Adrenal gland (tissue), 12 donors: Measurements from ENCODE around the gene DNM2. TPM values are rescaled to one million over a fixed set of nuclear protein-coding genes. Genes with fewer than 3 reads are reported as not detected.

Experiments
- DNase-seq, 7 donors: peaks; one replicate each; pipeline ENCODE4 v3.0.0-alpha.2; 2019 to 2020
- H3K27ac ChIP-seq, 5 donors: fragments of 200-600 bp; sonication (generic) in 4 of 5; 1 replicate in 3 of 5; 2 replicates in 2 of 5; pipeline versions ENCODE4 v1.5.1 to v1.8.0; 2016 to 2020; ENCODE audit warnings: mild to moderate bottlenecking in 1 of 5
- H3K27me3 ChIP-seq: fragments of 200-600 bp; 2 replicates; pipeline ENCODE4 v1.8.0; 2021
- H3K36me3 ChIP-seq, 2 donors: fragments of 200-600 bp; replicated peaks in 1 of 2; 1 replicate in 1 of 2; 2 replicates in 1 of 2; pipeline versions ENCODE4 v1.5.1 to v1.8.0; 2018 to 2022
- H3K4me1 ChIP-seq, 2 donors: fragments of 200-600 bp; replicated peaks in 1 of 2; 1 replicate in 1 of 2; 2 replicates in 1 of 2; pipeline versions ENCODE4 v1.5.1 to v1.8.0; 2018 to 2021
- H3K4me3 ChIP-seq, 4 donors: fragments of 200-600 bp; sonication (generic) in 3 of 4; one replicate each; pipeline ENCODE4 v1.5.1; 2016 to 2018
- H3K9me3 ChIP-seq, 3 donors: fragments of 200-600 bp; sonication (generic) in 1 of 3; replicated peaks in 1 of 3; 1 replicate in 2 of 3; 2 replicates in 1 of 3; pipeline versions ENCODE4 v1.5.1 to v1.8.0; 2016 to 2021
- CTCF ChIP-seq, 6 experiments: fragments of 450-650 bp in 4 of 6; fragments of 200-600 bp in 2 of 6; sonication (generic) in 1 of 6; IDR thresholded peaks; 1 replicate in 5 of 6; 2 replicates in 1 of 6; pipeline versions ENCODE4 v1.5.1 to v1.8.0; 2016 to 2021; ENCODE audit warnings: antibody characterized with exemption in 6 of 6, mild to moderate bottlenecking in 2 of 6, moderate library complexity in 1 of 6
- POLR2A ChIP-seq, 2 donors: fragments of 450-650 bp; IDR thresholded peaks; one replicate each; pipeline ENCODE4 v1.6.1; 2017; ENCODE audit warnings: antibody characterized with exemption in 2 of 2, mild to moderate bottlenecking in 2 of 2, moderate library complexity in 1 of 2
- WGBS, 4 donors: extraction: QIAGEN DNeasy Blood & Tissue Kit in 2 of 4; methylation state at CpG; one replicate each; pipeline versions ENCODE4 v1.1.5 to v1.1.7; 2013 to 2017; 5-methylcytosine and 5-hydroxymethylcytosine counted together
- intact Hi-C, 2 donors: fragments of 100-400 bp; cut with DNase I; formaldehyde crosslinking; loops; one replicate each; pipeline versions ENCODE4 v1.14.1 to v1.15.0; 2022 to 2023
- polyA plus RNA-seq, 3 donors: library from polyadenylated mRNA; stranded (reverse); fragments of 200-250 nt in 2 of 3; fragments of 350-450 nt in 1 of 3; fragmentation: Illumina TruSeq in 1 of 3; extraction: RNeasy Lipid Tissue Mini Kit (QIAGEN cat#74804) in 1 of 3; gene quantifications; one replicate each; pipeline ENCODE4 v1.2.3, GENCODE V29; 2013 to 2014
- total RNA-seq, 9 donors: library from RNA; depleted of rRNA in 4 of 9; stranded (reverse); fragments of >200 nt in 4 of 9; fragments of 120-200 nt in 1 of 9; fragmentation: NEBNext Ultra II Directional in 1 of 9; extraction: Animal tissue kit (Norgen Biotek cat#: 25700) in 1 of 9; gene quantifications; one replicate each; pipeline versions ENCODE4 v1.1.0 to v1.2.4, GENCODE V29; 2013 to 2023
- donor health status: healthy with polysubstance abuse.
- donor health status: Bipolar disorder and iron deficiency.
- donor health status: DM: yes; HTN: yes; CAD: no.
- donor health status: DM: no; HTN: no; CAD: no.
- donor health status: DM: no; HTN: no; CAD: no.
- donor health status: DM: yes; HTN: yes; CAD: no.

Gene DNM2
- total and polyA plus RNA-seq, 12 donors, result 73.3 to 196 (median 153) TPM

- H3K36me3 ChIP-seq, result no peaks in the 10 kb centered on the region
- intact Hi-C loops, result no loop called here
- WGBS, 4 donors, result 81 to 94% (median 86%) methylated on average over 14 of the region's 14 CpGs
- TF ChIP-seq POLR2A (IDR thresholded peaks at IDR 0.05) (no peak), CTCF (IDR thresholded peaks at IDR 0.05) (no peak)
- H3K4me1 ChIP-seq, result peaks cover 21 to 45% of the 10 kb centered on the region in 2 donors
- no peaks in the 10 kb centered on the region for H3K27me3 ChIP-seq
- H3K9me3 ChIP-seq, result no peaks in the 10 kb centered on the region
- peak overlapping the region in 3 of 5 donors; percentile 46 to 78 (median 65) for H3K27ac ChIP-seq
- no peak overlapping the region for H3K4me3 ChIP-seq
- peak in 1 of 7 donors; percentile 45 for DNase-seq
These were observed 11.5 kb downstream of the DNM2 start for GRCh38 chr19:10729411-10729810.

GRCh38 chr19:10730932-10731331 lies 13.1 kb downstream of the DNM2 start:
- intact Hi-C loops, result no loop called here
- TF ChIP-seq POLR2A (IDR thresholded peaks at IDR 0.05) (no peak), CTCF (IDR thresholded peaks at IDR 0.05) (no peak)
- Histone ChIP-seq H3K4me3 (no peak overlapping the region), H3K27ac (peak overlapping the region in 4 of 5 donors; percentile 16 to 78 (median 46)), H3K36me3 (no peaks in the 10 kb centered on the region), H3K4me1 (peaks cover 21 to 52% of the 10 kb centered on the region in 2 donors), H3K27me3 (no peaks in the 10 kb centered on the region), H3K9me3 (no peaks in the 10 kb centered on the region)
- no peak for DNase-seq
- 66 to 83% (median 78%) methylated on average over 3 to 12 of the region's 12 CpGs for WGBS, 4 donors

GRCh38 chr19:10735741-10736140 lies 17.9 kb downstream of the DNM2 start:
- intact Hi-C loops, result no loop called here
- Histone ChIP-seq H3K4me1 (peaks cover 4 to 33% of the 10 kb centered on the region in 2 donors), H3K27me3 (no peaks in the 10 kb centered on the region), H3K36me3 (no peaks in the 10 kb centered on the region), H3K27ac (no peak overlapping the region), H3K9me3 (no peaks in the 10 kb centered on the region), H3K4me3 (no peak overlapping the region)
- TF ChIP-seq POLR2A (IDR thresholded peaks at IDR 0.05), result no peak
- no peak for TF ChIP-seq CTCF (IDR thresholded peaks at IDR 0.05)
- no peak for DNase-seq
- WGBS, 4 donors, result 81 to 90% (median 85%) methylated on average over 5 of the region's 5 CpGs

GRCh38 chr19:10736189-10736588 lies 18.3 kb downstream of the DNM2 start:
- TF ChIP-seq CTCF (IDR thresholded peaks at IDR 0.05) (no peak), POLR2A (IDR thresholded peaks at IDR 0.05) (no peak)
- Histone ChIP-seq H3K4me1 (peaks cover under 1 to 28% of the 10 kb centered on the region in 2 donors), H3K36me3 (no peaks in the 10 kb centered on the region), H3K9me3 (no peaks in the 10 kb centered on the region), H3K27ac (no peak overlapping the region), H3K27me3 (no peaks in the 10 kb centered on the region), H3K4me3 (no peak overlapping the region)
- 87 to 95% (median 92%) methylated on average over 6 of the region's 6 CpGs for WGBS, 4 donors
- intact Hi-C loops, result no loop called here
- no peak for DNase-seq
